Measurements from ENCODE around the gene RELCH. TPM values are rescaled to one million over a fixed set of nuclear protein-coding genes. Genes with fewer than 3 reads are reported as not detected.

The RELCH gene
- total RNA-seq, 4 donors from 2014 or later: 46.7 to 77.9 (median 55.0) TPM

GRCh38 chr18:62170857-62171256, 16.2 kb upstream of the RELCH start:
- DNase-seq (ENCODE audit: low spot score in 2 of 2): no peak
- intact Hi-C loops (cut with DNase I; ENCODE audit: low total_unique reads): no loop called here
- H3K4me3 ChIP-seq (ENCODE audit: low read depth, poor library complexity, severe bottlenecking): no peak overlapping the region
- no peak for TF ChIP-seq POLR2A (IDR thresholded peaks at IDR 0.05)
- TF ChIP-seq CTCF (IDR thresholded peaks at IDR 0.05): no peak
- 91 to 100% methylated on average over 1 of the region's 1 CpG for WGBS, 2 donors

- H3K4me3 ChIP-seq (ENCODE audit: low read depth, poor library complexity, severe bottlenecking): no peak overlapping the region
- TF ChIP-seq POLR2A (IDR thresholded peaks at IDR 0.05) (no peak), CTCF (IDR thresholded peaks at IDR 0.05) (no peak)
- intact Hi-C loops (cut with DNase I; ENCODE audit: low total_unique reads): no loop called here
- no peak for DNase-seq (ENCODE audit: low spot score in 2 of 2)
Observed at GRCh38 chr18:62172298-62172697, 14.8 kb upstream of the RELCH start.

GRCh38 chr18:62175521-62175920, 11.5 kb upstream of the RELCH start:
- TF ChIP-seq POLR2A (IDR thresholded peaks at IDR 0.05) (no peak), CTCF (IDR thresholded peaks at IDR 0.05) (no peak)
- DNase-seq (ENCODE audit: low spot score in 2 of 2): no peak
- H3K4me3 ChIP-seq (ENCODE audit: low read depth, poor library complexity, severe bottlenecking): no peak overlapping the region
- WGBS, 2 donors: 91 to 94% methylated on average over 3 of the region's 3 CpGs
- intact Hi-C loops (cut with DNase I; ENCODE audit: low total_unique reads): no loop called here

- DNase-seq (ENCODE audit: low spot score in 2 of 2): no peak
Observed at GRCh38 chr18:62177271-62177670, 9.8 kb upstream of the RELCH start.

GRCh38 chr18:62179213-62179612, 7.8 kb upstream of the RELCH start:
- TF ChIP-seq POLR2A (IDR thresholded peaks at IDR 0.05): no peak
- TF ChIP-seq CTCF (IDR thresholded peaks at IDR 0.05): no peak
- no peak for DNase-seq (ENCODE audit: low spot score in 2 of 2)

More at GRCh38 chr18:62177271-62177670, 9.8 kb upstream of the RELCH start:
- TF ChIP-seq CTCF (IDR thresholded peaks at IDR 0.05): no peak
- no peak for TF ChIP-seq POLR2A (IDR thresholded peaks at IDR 0.05)
- no peak overlapping the region for H3K4me3 ChIP-seq (ENCODE audit: low read depth, poor library complexity, severe bottlenecking)
- intact Hi-C loops (cut with DNase I; ENCODE audit: low total_unique reads): no loop called here
- WGBS, 2 donors: 72 to 78% methylated on average over 3 of the region's 3 CpGs

GRCh38 chr18:62182220-62182619, 4.8 kb upstream of the RELCH start:
- intact Hi-C loops (cut with DNase I; ENCODE audit: low total_unique reads): loop anchor here (10.0 kb wide), 1 partner anchor 63 kb away; no protein-coding TSS in a partner anchor
- H3K4me3 ChIP-seq (ENCODE audit: low read depth, poor library complexity, severe bottlenecking): no peak overlapping the region
- DNase-seq (ENCODE audit: low spot score in 2 of 2): no peak
- WGBS, 2 donors: 88 to 89% methylated on average over 3 of the region's 3 CpGs
- TF ChIP-seq CTCF (IDR thresholded peaks at IDR 0.05): no peak
- no peak for TF ChIP-seq POLR2A (IDR thresholded peaks at IDR 0.05)

More at GRCh38 chr18:62179213-62179612, 7.8 kb upstream of the RELCH start:
- WGBS, 2 donors: 95 to 97% methylated on average over 4 of the region's 4 CpGs
- no peak overlapping the region for H3K4me3 ChIP-seq (ENCODE audit: low read depth, poor library complexity, severe bottlenecking)
- intact Hi-C loops (cut with DNase I; ENCODE audit: low total_unique reads): no loop called here

Measured in lower leg skin (tissue), 4 donors.